CD4-positive, alpha-beta T cell (primary cell): ENCODE results near the gene RNF133. TPM values are rescaled to one million over a fixed set of nuclear protein-coding genes. Genes with fewer than 3 reads are reported as not detected.

Experiments
- ATAC-seq: fragments of 200-7000 bp; cut with Tn5 transposase; one replicate; pipeline ENCODE4 v1.10.0; 2022; ENCODE audit warnings: mild to moderate bottlenecking; ENCODE audit not compliant: poor library complexity
- CTCF ChIA-PET: fragments of 350-600 bp; sonication (Branson Sonifier 250); formaldehyde crosslinking; loops from one replicate; lab custom pipeline; 2021; ENCODE audit warnings: antibody characterized with exemption, inconsistent platforms; lab: Charles Lee
- POLR2A ChIA-PET: fragments of 350-600 bp; sonication (Branson Sonifier 250); formaldehyde crosslinking; loops from one replicate; lab custom pipeline; 2021; ENCODE audit warnings: antibody characterized with exemption, inconsistent platforms; lab: Charles Lee
- DNase-seq, 14 experiments: peaks; one replicate each; pipeline ENCODE4 v3.0.0-alpha.2; 2013 to 2020; ENCODE audit warnings: mixed read lengths in 2 of 14
- H3K27ac ChIP-seq, 2 donors: one replicate each; pipeline versions ENCODE4 v1.5.1 to v1.7.0; 2013; ENCODE audit warnings: low read length in 2 of 2, low read depth in 1 of 2, mild to moderate bottlenecking in 1 of 2
- H3K27me3 ChIP-seq, 2 experiments: 1 replicate in 1 of 2; 2 replicates in 1 of 2; pipeline versions ENCODE4 v1.6.1 to v1.7.0; 2013; ENCODE audit warnings: low read length in 2 of 2, control low read depth in 1 of 2, mild to moderate bottlenecking in 1 of 2, moderate library complexity in 1 of 2; ENCODE audit not compliant: insufficient read depth in 2 of 2, control insufficient read depth in 1 of 2
- H3K36me3 ChIP-seq: one replicate; pipeline ENCODE4 v1.6.1; 2013; ENCODE audit warnings: low read length, control low read depth; ENCODE audit not compliant: insufficient read depth
- H3K4me1 ChIP-seq: one replicate; pipeline ENCODE4 v1.6.1; 2013; ENCODE audit warnings: low read length, control low read depth; ENCODE audit not compliant: insufficient read depth
- H3K4me3 ChIP-seq: one replicate; pipeline ENCODE4 v1.5.1; 2013; ENCODE audit warnings: mild to moderate bottlenecking, low read length, moderate library complexity
- H3K9me3 ChIP-seq, 2 experiments: 1 replicate in 1 of 2; 2 replicates in 1 of 2; pipeline versions ENCODE4 v1.6.1 to v1.7.0; 2013; ENCODE audit warnings: low read length in 2 of 2, mild to moderate bottlenecking in 2 of 2, control low read depth in 1 of 2, moderate library complexity in 1 of 2; ENCODE audit not compliant: control insufficient read depth in 1 of 2, insufficient read depth in 1 of 2
- H3K27ac Mint-ChIP-seq: one replicate; pipeline ENCODE4 v1.8.0; 2020; ENCODE audit warnings: mixed read lengths
- H3K27me3 Mint-ChIP-seq: one replicate; pipeline ENCODE4 v1.8.0; 2021; ENCODE audit warnings: mixed read lengths
- H3K36me3 Mint-ChIP-seq: one replicate; pipeline ENCODE4 v1.8.0; 2021; ENCODE audit warnings: low read depth, mixed read lengths
- H3K4me1 Mint-ChIP-seq: one replicate; pipeline ENCODE4 v1.8.0; 2021; ENCODE audit warnings: low read depth, mixed read lengths
- H3K4me3 Mint-ChIP-seq: one replicate; pipeline ENCODE4 v1.8.0; 2020; ENCODE audit warnings: mild to moderate bottlenecking, mixed read lengths
- H3K9me3 Mint-ChIP-seq: one replicate; pipeline ENCODE4 v1.8.0; 2020; ENCODE audit warnings: mixed read lengths
- intact Hi-C, 2 experiments: fragments of 100-400 bp; cut with DNase I in 1 of 2; cut with micrococcal nuclease in 1 of 2; formaldehyde crosslinking; loops; one replicate each; pipeline versions ENCODE4 v1.15.1 to v1.9.0; 2023 to 2025; cut with DNase I, micrococcal nuclease
- total RNA-seq, 174 experiments: library from RNA in 2 of 174; stranded (reverse) in 2 of 174; gene quantifications; one replicate each; pipeline ENCODE4 v1.2.3 and lab custom pipeline; 2021 to 2026
- TF ChIP-seq, protein P1 (sequence below): fragments of 200-600 bp; IDR thresholded peaks from one replicate; pipeline ENCODE4 v1.8.0; 2022; ENCODE audit warnings: antibody characterized with exemption, mild to moderate bottlenecking

RNF133 gene
- total RNA-seq, 2 experiments from 2014 or later = not detected

DNA sequence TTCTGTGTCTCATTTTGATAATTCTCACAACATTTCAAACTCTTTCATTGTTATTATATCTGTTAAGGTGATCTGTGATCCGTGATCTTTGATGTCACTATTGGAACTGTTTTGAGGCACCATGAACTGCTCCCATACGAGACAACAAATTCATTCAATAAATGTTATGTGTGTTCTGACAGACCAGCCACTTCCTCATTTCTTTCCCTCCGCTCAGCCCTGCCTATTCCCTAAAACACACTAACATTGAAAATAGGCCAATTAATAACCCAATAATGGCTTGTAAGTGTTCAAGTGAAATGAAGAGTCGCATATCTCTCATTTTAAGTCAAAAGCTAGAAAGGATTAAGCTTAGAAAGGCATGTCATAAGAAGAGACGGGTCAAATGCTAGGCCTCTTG lies 45.2 kb downstream of the RNF133 start:
- DNase-seq (no peak), ATAC-seq (no peak)
- H3K9me3 Mint-ChIP-seq = peaks cover 2% of the 10 kb centered on the region
- H3K4me1 Mint-ChIP-seq = no peaks in the 10 kb centered on the region
- no peaks in the 10 kb centered on the region for H3K36me3 Mint-ChIP-seq
- Histone ChIP-seq H3K4me3 (no peak overlapping the region), H3K36me3 (no peaks in the 10 kb centered on the region), H3K9me3 (no peaks in the 10 kb centered on the region), H3K27me3 (no peaks in the 10 kb centered on the region), H3K27ac (no peak overlapping the region), H3K4me1 (no peaks in the 10 kb centered on the region)
- CTCF ChIA-PET = no interaction called here
- no peaks in the 10 kb centered on the region for H3K27me3 Mint-ChIP-seq
- no peak overlapping the region for H3K27ac Mint-ChIP-seq
- TF ChIP-seq, protein P1, sequence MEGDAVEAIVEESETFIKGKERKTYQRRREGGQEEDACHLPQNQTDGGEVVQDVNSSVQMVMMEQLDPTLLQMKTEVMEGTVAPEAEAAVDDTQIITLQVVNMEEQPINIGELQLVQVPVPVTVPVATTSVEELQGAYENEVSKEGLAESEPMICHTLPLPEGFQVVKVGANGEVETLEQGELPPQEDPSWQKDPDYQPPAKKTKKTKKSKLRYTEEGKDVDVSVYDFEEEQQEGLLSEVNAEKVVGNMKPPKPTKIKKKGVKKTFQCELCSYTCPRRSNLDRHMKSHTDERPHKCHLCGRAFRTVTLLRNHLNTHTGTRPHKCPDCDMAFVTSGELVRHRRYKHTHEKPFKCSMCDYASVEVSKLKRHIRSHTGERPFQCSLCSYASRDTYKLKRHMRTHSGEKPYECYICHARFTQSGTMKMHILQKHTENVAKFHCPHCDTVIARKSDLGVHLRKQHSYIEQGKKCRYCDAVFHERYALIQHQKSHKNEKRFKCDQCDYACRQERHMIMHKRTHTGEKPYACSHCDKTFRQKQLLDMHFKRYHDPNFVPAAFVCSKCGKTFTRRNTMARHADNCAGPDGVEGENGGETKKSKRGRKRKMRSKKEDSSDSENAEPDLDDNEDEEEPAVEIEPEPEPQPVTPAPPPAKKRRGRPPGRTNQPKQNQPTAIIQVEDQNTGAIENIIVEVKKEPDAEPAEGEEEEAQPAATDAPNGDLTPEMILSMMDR = no peak
- no peak overlapping the region for H3K4me3 Mint-ChIP-seq
- intact Hi-C loops = no loop called here
- POLR2A ChIA-PET = no interaction called here

DNA sequence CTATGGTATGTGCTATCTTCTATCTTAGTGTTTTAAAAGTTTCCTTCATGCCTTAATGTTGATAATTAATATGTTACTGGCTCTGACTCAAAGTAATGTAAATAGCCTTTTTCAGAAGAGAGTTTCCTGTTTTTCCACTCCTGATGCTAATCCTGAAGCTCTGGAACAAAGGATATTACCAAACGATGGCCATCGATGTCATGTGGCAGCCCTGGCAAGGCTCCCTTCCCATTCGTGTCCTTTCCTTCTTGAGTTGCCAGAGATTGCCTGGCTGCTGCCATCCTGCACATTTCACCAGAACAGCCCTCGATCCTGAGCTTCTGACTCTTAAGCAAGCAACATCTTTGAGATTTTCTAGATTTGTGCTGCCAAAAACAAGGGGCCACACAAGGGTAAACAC lies 46.0 kb downstream of the RNF133 start:
- intact Hi-C loops = no loop called here

DNA sequence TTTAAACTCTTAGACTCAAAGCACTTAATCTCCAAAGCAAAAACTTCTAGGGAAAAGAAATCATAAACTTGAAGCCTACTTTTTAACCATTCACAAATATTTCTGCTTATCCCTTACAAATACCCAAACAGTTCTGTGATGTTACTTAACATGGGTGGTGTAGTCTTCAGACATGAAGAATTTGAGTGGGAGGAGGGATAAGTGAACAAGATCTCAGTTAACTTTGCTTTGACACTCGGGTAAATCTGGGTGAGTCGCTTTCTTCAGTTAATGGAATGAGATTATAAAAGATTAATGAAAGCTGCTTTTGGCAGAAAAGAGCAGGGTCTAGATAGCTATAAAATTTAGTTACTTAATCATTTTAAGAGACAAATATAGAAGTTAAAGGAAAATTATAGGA lies 47.5 kb downstream of the RNF133 start:
- ATAC-seq = no peak
- Mint-ChIP-seq H3K9me3 (peaks cover 4% of the 10 kb centered on the region), H3K4me3 (no peak overlapping the region), H3K36me3 (no peaks in the 10 kb centered on the region), H3K27ac (no peak overlapping the region), H3K27me3 (no peaks in the 10 kb centered on the region), H3K4me1 (no peaks in the 10 kb centered on the region)
- H3K4me3 ChIP-seq = no peak overlapping the region
- no peaks in the 10 kb centered on the region for H3K27me3 ChIP-seq
- intact Hi-C loops = no loop called here
- POLR2A ChIA-PET = no interaction called here
- H3K36me3 ChIP-seq = no peaks in the 10 kb centered on the region
- TF ChIP-seq, protein P1 = no peak
- no peak for DNase-seq
- H3K27ac ChIP-seq = no peak overlapping the region
- H3K9me3 ChIP-seq = no peaks in the 10 kb centered on the region
- H3K4me1 ChIP-seq = no peaks in the 10 kb centered on the region
- CTCF ChIA-PET = no interaction called here

More for the DNA sequence above, 46.0 kb downstream of the RNF133 start:
- no peak overlapping the region for H3K27ac ChIP-seq
- Mint-ChIP-seq H3K9me3 (peaks cover 2% of the 10 kb centered on the region), H3K27ac (no peak overlapping the region), H3K27me3 (no peaks in the 10 kb centered on the region), H3K4me3 (no peak overlapping the region), H3K36me3 (no peaks in the 10 kb centered on the region), H3K4me1 (no peaks in the 10 kb centered on the region)
- ChIA-PET CTCF (no interaction called here), POLR2A (no interaction called here)
- ATAC-seq = no peak
- H3K4me1 ChIP-seq = no peaks in the 10 kb centered on the region
- H3K27me3 ChIP-seq = no peaks in the 10 kb centered on the region
- H3K4me3 ChIP-seq = no peak overlapping the region
- TF ChIP-seq, protein P1 = no peak
- no peaks in the 10 kb centered on the region for H3K36me3 ChIP-seq
- no peak for DNase-seq
- no peaks in the 10 kb centered on the region for H3K9me3 ChIP-seq

Other genes starting within 250 kb of the RNF133 start
- not detected for gene RNF148, start 3.8 kb upstream of the RNF133 start, total RNA-seq
- gene CADPS2, start 187.3 kb upstream of the RNF133 start, total RNA-seq = not detected